Neural progenitor cell (in vitro differentiated cells): ENCODE data around the gene TOMM40.

Experiments used
- CTCF ChIP-seq: fragments of 200-600 bp; sonication (generic); IDR thresholded peaks from 2 replicates; pipeline ENCODE4 v1.5.1; 2017; ENCODE audit warnings: antibody characterized with exemption, mild to moderate bottlenecking
- EZH2phosphoT487 ChIP-seq: fragments of 200-600 bp; sonication (generic); IDR thresholded peaks from 2 replicates; pipeline ENCODE4 v1.6.1; 2017; ENCODE audit warnings: antibody characterized with exemption

- TF ChIP-seq CTCF (no peak), EZH2phosphoT487 (no peak)
Observed at GRCh38 chr19:44874317-44874716, 16.7 kb upstream of the TOMM40 start.
